Fibroblast of mammary gland (primary cell): ENCODE measurements around the gene AKAP5.
"Not testable (repeated sequence)": the region's sequence is repeated elsewhere in the genome, so short reads cannot be mapped to it uniquely, and the experiment has no call there.

Source experiments
- DNase-seq: peaks from one replicate; pipeline ENCODE4 v3.0.0-alpha.2; 2010; ENCODE audit warnings: low read depth
- H3K4me3 ChIP-seq: 2 replicates; pipeline ENCODE4 v1.5.1; 2011; ENCODE audit warnings: low read depth, mild to moderate bottlenecking, low read length, moderate library complexity; ENCODE audit not compliant: control insufficient read depth
- TF ChIP-seq, protein P1 (sequence below): conservative IDR thresholded peaks from 2 replicates; pipeline ENCODE4 v1.5.1; 2011; ENCODE audit warnings: low read depth, low read length, inconsistent platforms; ENCODE audit not compliant: control insufficient read depth, insufficient read depth

Gene AKAP5

DNA sequence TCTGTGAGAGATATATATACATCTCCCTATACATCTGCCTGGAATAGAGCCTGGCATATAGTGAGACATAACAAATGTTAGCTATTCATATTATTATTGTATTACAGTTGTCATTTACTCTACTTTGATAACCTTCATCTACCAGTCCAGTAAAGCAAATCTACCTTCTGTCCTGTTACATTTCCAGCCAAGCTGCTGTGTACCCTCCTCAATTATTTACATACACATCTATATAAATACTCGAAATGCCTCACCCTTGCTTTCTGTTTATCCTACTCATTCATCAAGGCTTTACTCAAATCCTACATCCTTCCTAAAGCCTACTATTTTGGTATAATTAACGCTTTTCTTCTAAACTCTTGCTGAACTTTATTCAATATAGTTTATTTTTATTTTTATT lies 48.0 kb downstream of the AKAP5 start:
- DNase-seq = no peak
- H3K4me3 ChIP-seq = no peak overlapping the region
- TF ChIP-seq, protein P1, sequence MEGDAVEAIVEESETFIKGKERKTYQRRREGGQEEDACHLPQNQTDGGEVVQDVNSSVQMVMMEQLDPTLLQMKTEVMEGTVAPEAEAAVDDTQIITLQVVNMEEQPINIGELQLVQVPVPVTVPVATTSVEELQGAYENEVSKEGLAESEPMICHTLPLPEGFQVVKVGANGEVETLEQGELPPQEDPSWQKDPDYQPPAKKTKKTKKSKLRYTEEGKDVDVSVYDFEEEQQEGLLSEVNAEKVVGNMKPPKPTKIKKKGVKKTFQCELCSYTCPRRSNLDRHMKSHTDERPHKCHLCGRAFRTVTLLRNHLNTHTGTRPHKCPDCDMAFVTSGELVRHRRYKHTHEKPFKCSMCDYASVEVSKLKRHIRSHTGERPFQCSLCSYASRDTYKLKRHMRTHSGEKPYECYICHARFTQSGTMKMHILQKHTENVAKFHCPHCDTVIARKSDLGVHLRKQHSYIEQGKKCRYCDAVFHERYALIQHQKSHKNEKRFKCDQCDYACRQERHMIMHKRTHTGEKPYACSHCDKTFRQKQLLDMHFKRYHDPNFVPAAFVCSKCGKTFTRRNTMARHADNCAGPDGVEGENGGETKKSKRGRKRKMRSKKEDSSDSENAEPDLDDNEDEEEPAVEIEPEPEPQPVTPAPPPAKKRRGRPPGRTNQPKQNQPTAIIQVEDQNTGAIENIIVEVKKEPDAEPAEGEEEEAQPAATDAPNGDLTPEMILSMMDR = no peak

DNA sequence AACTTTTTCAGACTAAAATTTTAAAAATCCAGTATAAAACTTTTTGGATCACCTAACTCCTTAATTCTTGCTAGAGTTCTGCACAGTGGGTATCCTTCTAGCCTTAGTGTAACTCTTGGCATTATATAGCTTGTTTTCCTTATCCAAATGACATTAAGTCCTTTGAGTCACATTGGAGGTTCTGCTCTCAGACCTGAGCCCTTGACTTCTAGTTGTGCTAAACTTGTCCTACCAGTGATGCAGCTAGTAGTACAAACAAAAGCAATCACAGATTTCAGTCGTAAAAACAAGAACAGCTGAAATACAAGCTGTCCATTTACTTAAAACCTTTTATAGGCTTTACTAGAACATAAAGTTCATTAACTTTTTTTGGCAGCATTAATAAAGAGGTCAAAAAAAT lies 49.8 kb downstream of the AKAP5 start:
- no peak for DNase-seq
- TF ChIP-seq, protein P1 = no peak
- H3K4me3 ChIP-seq = no peak overlapping the region

DNA sequence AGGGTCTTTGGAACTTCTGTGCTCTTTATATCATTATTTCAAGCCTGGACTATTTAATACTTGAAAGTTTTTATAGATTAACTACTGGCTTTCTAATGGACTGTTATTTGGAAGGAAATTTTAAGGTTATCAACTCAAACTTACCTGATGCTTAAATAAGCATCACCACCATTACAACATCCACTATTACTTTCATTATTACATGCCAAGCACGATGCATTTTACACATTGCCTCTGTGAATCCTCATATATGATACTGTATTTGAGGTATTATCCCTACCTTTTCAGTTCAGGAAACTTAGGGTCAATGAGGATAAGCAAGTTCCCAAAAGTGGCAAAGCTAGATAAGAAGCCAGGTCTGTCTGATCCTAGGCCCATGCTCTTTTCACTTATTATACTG lies 51.7 kb downstream of the AKAP5 start:
- TF ChIP-seq, protein P1 = no peak
- no peak for DNase-seq
- no peak overlapping the region for H3K4me3 ChIP-seq

DNA sequence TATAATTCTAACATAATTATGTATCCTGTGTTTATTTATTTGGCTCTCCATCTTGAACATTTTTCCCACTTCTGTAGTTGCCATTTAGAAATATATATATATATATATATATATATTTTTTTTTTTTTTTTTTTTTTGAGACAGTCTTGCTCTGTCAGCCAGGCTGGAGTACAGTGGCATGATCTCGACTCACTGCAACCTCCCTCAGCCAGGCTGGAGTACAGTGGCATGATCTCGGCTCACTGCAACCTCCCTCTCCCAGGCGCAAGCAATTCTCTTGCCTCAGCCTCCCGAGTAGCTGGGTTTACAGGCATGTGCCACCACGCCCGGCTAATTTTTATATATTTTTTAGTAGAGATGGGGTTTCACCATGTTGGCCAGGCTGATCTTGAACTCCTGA lies 52.4 kb downstream of the AKAP5 start:
- not testable (repeated sequence) for DNase-seq, H3K4me3 ChIP-seq

DNA sequence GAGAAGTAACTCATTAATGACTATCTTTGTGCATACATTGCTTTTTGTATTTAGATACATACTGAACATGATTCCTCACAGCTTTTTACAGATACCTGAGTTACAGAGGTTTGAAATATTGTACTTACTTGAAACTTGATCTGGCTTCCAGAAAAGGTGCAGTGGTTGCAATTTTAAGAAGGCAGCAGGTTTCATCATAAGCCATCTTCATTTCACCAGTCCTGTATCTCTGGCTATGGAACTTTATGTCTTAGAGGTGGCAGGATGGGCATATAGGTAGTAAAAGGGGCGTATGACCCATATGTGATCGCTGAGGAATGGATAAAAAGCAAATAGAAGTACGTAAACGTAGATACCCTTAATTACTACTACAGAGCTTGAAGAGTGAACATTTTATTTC lies 52.9 kb downstream of the AKAP5 start:
- H3K4me3 ChIP-seq = no peak overlapping the region
- no peak for DNase-seq
- TF ChIP-seq, protein P1 = no peak

DNA sequence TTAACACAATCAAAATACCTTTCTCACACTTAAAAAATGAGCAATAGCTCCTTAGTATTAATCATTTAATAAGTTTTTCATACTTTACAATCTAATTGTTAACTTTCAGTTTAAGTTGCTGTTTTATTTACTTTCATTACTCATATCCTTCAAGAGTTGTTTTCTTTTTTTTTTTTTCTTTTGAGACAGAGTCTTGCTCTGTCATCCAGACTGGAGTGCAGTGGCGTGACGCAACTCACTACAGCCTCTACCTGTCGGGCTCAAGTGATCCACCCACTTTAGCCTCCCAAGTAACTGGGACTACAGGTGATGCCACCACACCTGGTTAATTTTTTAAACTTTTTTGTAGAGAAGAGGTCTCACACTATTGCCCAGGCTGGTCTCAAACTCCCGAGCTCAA lies 55.4 kb downstream of the AKAP5 start:
- DNase-seq = no peak
- TF ChIP-seq, protein P1 = no peak
- no peak overlapping the region for H3K4me3 ChIP-seq

DNA sequence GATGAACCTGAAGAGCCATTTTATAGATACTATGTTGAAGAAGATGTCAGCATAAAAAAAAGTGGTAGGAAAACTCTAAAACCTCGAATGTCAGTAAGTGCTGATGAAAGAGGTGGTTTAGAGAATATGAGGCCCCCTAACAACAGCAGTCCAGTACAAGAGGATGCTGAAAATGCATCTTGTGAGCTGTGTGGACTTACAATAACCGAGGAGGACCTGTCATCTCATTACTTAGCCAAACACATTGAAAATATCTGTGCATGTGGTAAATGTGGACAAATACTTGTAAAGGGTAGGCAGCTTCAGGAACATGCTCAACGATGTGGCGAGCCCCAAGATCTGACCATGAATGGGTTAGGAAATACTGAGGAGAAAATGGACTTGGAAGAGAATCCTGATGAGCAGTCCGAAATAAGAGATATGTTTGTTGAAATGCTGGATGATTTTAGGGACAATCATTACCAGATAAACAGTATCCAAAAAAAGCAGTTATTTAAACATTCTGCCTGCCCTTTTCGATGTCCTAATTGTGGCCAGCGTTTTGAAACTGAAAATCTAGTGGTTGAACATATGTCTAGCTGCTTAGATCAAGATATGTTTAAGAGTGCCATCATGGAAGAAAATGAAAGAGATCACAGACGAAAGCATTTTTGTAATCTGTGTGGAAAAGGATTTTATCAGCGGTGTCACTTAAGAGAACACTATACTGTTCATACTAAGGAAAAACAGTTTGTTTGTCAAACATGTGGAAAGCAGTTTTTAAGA lies 57.5 kb downstream of the AKAP5 start:
- H3K4me3 ChIP-seq = no peak overlapping the region
- TF ChIP-seq, protein P1 = no peak
- DNase-seq = no peak
